ENCODE data around the gene EIF5AL1.

GRCh38 chr10:79552143-79552542, 39.8 kb downstream of the EIF5AL1 start:
- TF ChIP-seq CTCF (IDR thresholded peaks at IDR 0.05; ENCODE audit: borderline replicate concordance, extremely low read depth, low read length, poor library complexity, severe bottlenecking) (no peak), EZH2 (IDR thresholded peaks at IDR 0.05; ENCODE audit: borderline replicate concordance, low read depth, low read length, severe bottlenecking) (no peak)

Data from DND-41 (cell line).